KMS-11 (cell line): ENCODE measurements around the gene IFT80.

Experiments used
- H2AFZ ChIP-seq: fragments of 200-600 bp; sonication (generic); 2 replicates; pipeline ENCODE4 v1.6.1; 2016; ENCODE audit warnings: antibody characterized with exemption, mixed run types, low read depth
- H3K27ac ChIP-seq: fragments of 200-600 bp; sonication (generic); 2 replicates; pipeline ENCODE4 v1.6.1; 2016; ENCODE audit warnings: mild to moderate bottlenecking, mixed run types
- H3K27me3 ChIP-seq: fragments of 200-600 bp; sonication (generic); 2 replicates; pipeline ENCODE4 v1.6.1; 2017; ENCODE audit warnings: mild to moderate bottlenecking, low read depth, mixed run types, moderate library complexity; ENCODE audit not compliant: insufficient read depth
- H3K36me3 ChIP-seq: fragments of 200-600 bp; sonication (generic); 2 replicates; pipeline ENCODE4 v1.6.1; 2017; ENCODE audit warnings: mild to moderate bottlenecking, mixed run types; ENCODE audit not compliant: insufficient read depth
- H3K4me1 ChIP-seq: fragments of 200-600 bp; sonication (generic); 2 replicates; pipeline ENCODE4 v1.6.1; 2016; ENCODE audit warnings: mild to moderate bottlenecking, low read depth, mixed run types; ENCODE audit not compliant: poor library complexity, severe bottlenecking
- H3K4me2 ChIP-seq: fragments of 200-600 bp; sonication (generic); 2 replicates; pipeline ENCODE4 v1.7.0; 2016; ENCODE audit warnings: mild to moderate bottlenecking, mixed run types
- H3K4me3 ChIP-seq: fragments of 200-600 bp; sonication (generic); IDR thresholded peaks from 2 replicates; pipeline ENCODE4 v1.6.1; 2017; ENCODE audit warnings: low read depth, low read length, mixed read lengths; ENCODE audit not compliant: insufficient read depth
- H3K79me2 ChIP-seq: fragments of 200-600 bp; sonication (generic); 2 replicates; pipeline ENCODE4 v1.6.1; 2016; ENCODE audit warnings: low read depth, mixed run types; ENCODE audit not compliant: insufficient read depth
- H3K9ac ChIP-seq: fragments of 200-600 bp; sonication (generic); 2 replicates; pipeline ENCODE4 v1.6.1; 2016; ENCODE audit warnings: mild to moderate bottlenecking, mixed run types
- H4K20me1 ChIP-seq: fragments of 200-600 bp; sonication (generic); 2 replicates; pipeline ENCODE4 v1.6.1; 2016; ENCODE audit warnings: mild to moderate bottlenecking, mixed run types; ENCODE audit not compliant: insufficient read depth
- TF ChIP-seq, protein P1 (sequence below): fragments of 200-600 bp; sonication (generic); conservative IDR thresholded peaks from 2 replicates; pipeline ENCODE4 v1.6.1; 2017; ENCODE audit warnings: low read depth, mild to moderate bottlenecking, antibody characterized with exemption, low read length, moderate library complexity, mixed read lengths

IFT80 gene

GRCh38 chr3:160393346-160394008, 5.5 kb downstream of the IFT80 start:
- no peaks in the 10 kb centered on the region for H3K27me3 ChIP-seq
- no peak overlapping the region for H3K27ac ChIP-seq
- H4K20me1 ChIP-seq, result no peaks in the 10 kb centered on the region
- no peak overlapping the region for H3K9ac ChIP-seq
- no peaks in the 10 kb centered on the region for H3K36me3 ChIP-seq
- H3K4me2 ChIP-seq, result no peak overlapping the region
- H3K79me2 ChIP-seq, result peaks cover 21% of the 10 kb centered on the region
- H2AFZ ChIP-seq, result no peak overlapping the region
- TF ChIP-seq, protein P1, sequence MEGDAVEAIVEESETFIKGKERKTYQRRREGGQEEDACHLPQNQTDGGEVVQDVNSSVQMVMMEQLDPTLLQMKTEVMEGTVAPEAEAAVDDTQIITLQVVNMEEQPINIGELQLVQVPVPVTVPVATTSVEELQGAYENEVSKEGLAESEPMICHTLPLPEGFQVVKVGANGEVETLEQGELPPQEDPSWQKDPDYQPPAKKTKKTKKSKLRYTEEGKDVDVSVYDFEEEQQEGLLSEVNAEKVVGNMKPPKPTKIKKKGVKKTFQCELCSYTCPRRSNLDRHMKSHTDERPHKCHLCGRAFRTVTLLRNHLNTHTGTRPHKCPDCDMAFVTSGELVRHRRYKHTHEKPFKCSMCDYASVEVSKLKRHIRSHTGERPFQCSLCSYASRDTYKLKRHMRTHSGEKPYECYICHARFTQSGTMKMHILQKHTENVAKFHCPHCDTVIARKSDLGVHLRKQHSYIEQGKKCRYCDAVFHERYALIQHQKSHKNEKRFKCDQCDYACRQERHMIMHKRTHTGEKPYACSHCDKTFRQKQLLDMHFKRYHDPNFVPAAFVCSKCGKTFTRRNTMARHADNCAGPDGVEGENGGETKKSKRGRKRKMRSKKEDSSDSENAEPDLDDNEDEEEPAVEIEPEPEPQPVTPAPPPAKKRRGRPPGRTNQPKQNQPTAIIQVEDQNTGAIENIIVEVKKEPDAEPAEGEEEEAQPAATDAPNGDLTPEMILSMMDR, result no peak
- H3K4me3 ChIP-seq, result no peak overlapping the region
- H3K4me1 ChIP-seq, result peaks cover 62% of the 10 kb centered on the region

DNA sequence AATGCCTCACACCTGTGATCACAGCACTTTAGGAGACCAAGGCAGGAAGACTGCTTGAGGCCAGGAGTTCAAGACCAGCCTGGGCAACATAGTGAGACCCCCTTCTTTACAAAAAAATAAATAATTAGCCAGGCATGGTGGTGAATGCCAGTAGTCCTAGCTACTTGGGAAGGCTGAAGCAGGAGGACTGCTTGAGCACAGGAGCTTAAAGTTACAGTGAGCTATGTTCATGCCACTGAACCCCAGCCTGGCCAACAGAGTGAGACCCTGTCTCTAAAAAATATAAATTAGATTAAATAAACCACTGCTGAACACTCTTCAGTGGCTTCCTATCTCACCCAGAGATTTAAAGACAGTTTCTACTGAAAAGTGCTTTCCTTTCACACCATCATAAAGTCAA, 6.2 kb downstream of the IFT80 start:
- no peak overlapping the region for H3K4me2 ChIP-seq
- H3K4me1 ChIP-seq, result peaks cover 55% of the 10 kb centered on the region
- H3K9ac ChIP-seq, result no peak overlapping the region
- H2AFZ ChIP-seq, result no peak overlapping the region
- no peaks in the 10 kb centered on the region for H3K36me3 ChIP-seq
- H3K27ac ChIP-seq, result no peak overlapping the region
- H3K4me3 ChIP-seq, result no peak overlapping the region
- H3K27me3 ChIP-seq, result no peaks in the 10 kb centered on the region
- no peaks in the 10 kb centered on the region for H4K20me1 ChIP-seq
- TF ChIP-seq, protein P1, result no peak
- H3K79me2 ChIP-seq, result peaks cover 14% of the 10 kb centered on the region

DNA sequence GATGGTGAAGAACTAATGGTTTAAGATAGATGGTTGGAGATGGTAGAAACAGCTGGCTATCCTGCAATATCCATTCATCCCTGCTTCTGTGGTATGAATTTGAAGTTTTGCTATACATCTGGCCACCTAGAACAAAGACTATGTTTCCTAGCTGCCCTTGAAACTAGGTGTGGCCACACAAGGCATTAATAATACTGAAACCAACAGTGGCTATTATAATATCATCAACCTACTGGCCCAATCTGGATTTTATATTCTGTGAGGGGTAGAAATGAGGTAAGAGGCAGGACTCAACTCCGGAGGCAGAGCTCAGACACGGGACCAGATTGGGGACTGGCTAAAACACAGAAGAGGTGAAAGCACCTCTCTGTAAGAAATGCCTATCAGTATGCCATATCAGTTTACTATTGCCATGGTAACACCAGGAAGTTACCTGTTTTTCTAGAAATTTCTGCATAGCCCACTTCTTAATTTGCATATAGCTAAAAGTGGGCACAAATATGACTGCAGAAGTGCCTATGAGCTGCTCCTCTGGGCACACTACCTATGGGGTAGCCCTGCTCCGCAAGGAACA, 8.4 kb downstream of the IFT80 start:
- H3K27ac ChIP-seq, result peak overlapping the region; percentile 7; the same call in 1 of the 2 replicates

GRCh38 chr3:160384639-160385318, 14.2 kb downstream of the IFT80 start:
- Histone ChIP-seq H3K4me3 (no peak overlapping the region), H3K27me3 (no peaks in the 10 kb centered on the region), H3K27ac (no peak overlapping the region), H3K4me1 (peaks cover 2% of the 10 kb centered on the region), H2AFZ (no peak overlapping the region), H4K20me1 (no peaks in the 10 kb centered on the region), H3K4me2 (no peak overlapping the region), H3K79me2 (peaks cover 7% of the 10 kb centered on the region; the same call in 1 of the 2 replicates), H3K9ac (no peak overlapping the region), H3K36me3 (no peaks in the 10 kb centered on the region)
- TF ChIP-seq, protein P1, result no peak

More for the DNA sequence above, 8.4 kb downstream of the IFT80 start:
- Histone ChIP-seq H3K4me3 (no peak overlapping the region), H3K36me3 (no peaks in the 10 kb centered on the region), H2AFZ (no peak overlapping the region), H3K9ac (no peak overlapping the region), H4K20me1 (no peaks in the 10 kb centered on the region), H3K79me2 (peaks cover 12% of the 10 kb centered on the region; the same call in 1 of the 2 replicates), H3K4me1 (peaks cover 44% of the 10 kb centered on the region), H3K4me2 (peak overlapping the region; percentile 23; the same call in 1 of the 2 replicates), H3K27me3 (no peaks in the 10 kb centered on the region)
- TF ChIP-seq, protein P1, result no peak
